Chondrocyte (in vitro differentiated cells): Measurements from ENCODE around the gene ULBP2. TPM values are rescaled to one million over a fixed set of nuclear protein-coding genes. Genes with fewer than 3 reads are reported as not detected.
"Not testable (repeated sequence)": the region's sequence is repeated elsewhere in the genome, so short reads cannot be mapped to it uniquely, and the experiment has no call there.

Experiments
- DNase-seq: peaks from one replicate; pipeline ENCODE4 v3.0.0; 2021; ENCODE audit warnings: mixed read lengths, low spot score
- H3K27ac Mint-ChIP-seq: one replicate; pipeline ENCODE4 v1.8.0; 2021; ENCODE audit warnings: mild to moderate bottlenecking, moderate library complexity, mixed read lengths; ENCODE audit not compliant: unreplicated experiment
- H3K27me3 Mint-ChIP-seq: 2 replicates; pipeline ENCODE4 v1.8.0; 2021; ENCODE audit warnings: low read depth, mixed read lengths
- H3K36me3 Mint-ChIP-seq: 2 replicates; pipeline ENCODE4 v1.8.0; 2021; ENCODE audit warnings: low read depth, mixed read lengths
- H3K4me1 Mint-ChIP-seq: 2 replicates; pipeline ENCODE4 v1.8.0; 2021; ENCODE audit warnings: low read depth, mild to moderate bottlenecking, mixed read lengths
- H3K4me3 Mint-ChIP-seq: one replicate; pipeline ENCODE4 v1.8.0; 2021; ENCODE audit warnings: mild to moderate bottlenecking, moderate library complexity, mixed read lengths; ENCODE audit not compliant: unreplicated experiment
- H3K9me3 Mint-ChIP-seq: 2 replicates; pipeline ENCODE4 v1.8.0; 2021; ENCODE audit warnings: low read depth, mixed read lengths
- CTCF ChIP-seq: fragments of 200-600 bp; sonication (generic); IDR thresholded peaks from 2 replicates; pipeline ENCODE4 v1.5.0; 2021; ENCODE audit warnings: antibody characterized with exemption, mild to moderate bottlenecking, moderate library complexity
- total RNA-seq: library from RNA; stranded (reverse); gene quantifications from 3 replicates; pipeline ENCODE4 v1.2.1, GENCODE V29; 2021

ULBP2 gene
- total RNA-seq, 1 donor from 2014 or later = 15.1 TPM

DNA sequence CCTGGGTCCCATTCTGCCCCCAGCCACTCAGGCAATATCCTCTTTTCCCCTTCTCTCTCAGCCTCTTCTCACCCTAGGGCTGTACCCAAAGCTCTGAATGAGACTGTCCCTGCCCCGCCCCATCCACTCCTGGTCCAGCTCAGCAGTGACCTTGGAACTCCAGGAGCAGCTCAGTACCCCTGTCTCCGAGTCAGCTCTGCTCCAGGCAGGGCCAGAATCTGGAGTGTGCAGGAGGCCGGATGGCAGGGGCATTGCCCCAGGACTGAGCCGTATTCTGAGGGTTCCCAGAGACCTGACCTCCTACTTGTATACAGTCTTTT lies 16.9 kb upstream of the ULBP2 start:
- H3K36me3 Mint-ChIP-seq = peaks cover 2% of the 10 kb centered on the region
- H3K9me3 Mint-ChIP-seq = no peaks in the 10 kb centered on the region
- peak overlapping the region; percentile 79 for H3K4me3 Mint-ChIP-seq
- H3K27me3 Mint-ChIP-seq = peaks cover 28% of the 10 kb centered on the region
- peaks cover 25% of the 10 kb centered on the region for H3K4me1 Mint-ChIP-seq
- H3K27ac Mint-ChIP-seq = no peak overlapping the region
- DNase-seq = no peak
- TF ChIP-seq CTCF = no peak

DNA sequence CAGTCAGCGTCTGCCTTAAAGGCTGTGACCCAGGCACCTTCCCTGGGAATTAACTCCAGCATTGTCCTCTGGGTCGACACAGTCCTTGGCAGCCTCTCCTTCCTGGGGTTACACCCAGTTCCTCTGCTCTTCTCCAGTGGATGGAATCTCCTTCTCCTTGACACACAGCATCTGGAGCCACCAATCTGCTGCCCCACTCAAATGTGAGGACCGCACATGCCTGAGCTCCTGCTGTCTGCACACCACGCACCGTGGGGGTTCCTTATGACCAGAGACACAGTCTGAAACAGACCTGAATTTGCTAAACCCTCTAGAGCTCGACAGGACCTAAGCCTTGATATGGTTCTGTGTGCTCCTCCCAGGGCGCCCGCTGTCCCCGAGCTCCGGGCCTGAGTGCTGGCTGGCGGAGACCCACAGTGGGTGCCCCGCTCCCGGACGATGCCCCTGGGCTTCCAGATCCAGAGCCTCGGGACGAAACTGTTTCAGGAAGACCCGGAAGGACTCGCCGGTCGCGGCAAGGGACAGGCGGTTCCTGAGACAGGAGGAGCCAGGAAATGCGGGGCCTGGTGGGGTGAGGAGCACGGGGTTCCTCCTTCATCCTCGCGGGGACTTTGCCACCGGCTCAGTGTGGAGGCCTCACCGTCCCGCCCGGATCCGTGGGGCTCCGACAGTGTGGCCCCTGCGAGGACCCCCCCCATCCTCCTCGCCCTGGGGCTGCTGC lies 16.4 kb upstream of the ULBP2 start:
- TF ChIP-seq CTCF = no peak
- peak overlapping the region; percentile 79 for H3K4me3 Mint-ChIP-seq
- H3K27me3 Mint-ChIP-seq = peaks cover 34% of the 10 kb centered on the region
- H3K4me1 Mint-ChIP-seq = peaks cover 25% of the 10 kb centered on the region
- DNase-seq = no peak
- no peak overlapping the region for H3K27ac Mint-ChIP-seq
- H3K36me3 Mint-ChIP-seq = no peaks in the 10 kb centered on the region
- H3K9me3 Mint-ChIP-seq = no peaks in the 10 kb centered on the region

DNA sequence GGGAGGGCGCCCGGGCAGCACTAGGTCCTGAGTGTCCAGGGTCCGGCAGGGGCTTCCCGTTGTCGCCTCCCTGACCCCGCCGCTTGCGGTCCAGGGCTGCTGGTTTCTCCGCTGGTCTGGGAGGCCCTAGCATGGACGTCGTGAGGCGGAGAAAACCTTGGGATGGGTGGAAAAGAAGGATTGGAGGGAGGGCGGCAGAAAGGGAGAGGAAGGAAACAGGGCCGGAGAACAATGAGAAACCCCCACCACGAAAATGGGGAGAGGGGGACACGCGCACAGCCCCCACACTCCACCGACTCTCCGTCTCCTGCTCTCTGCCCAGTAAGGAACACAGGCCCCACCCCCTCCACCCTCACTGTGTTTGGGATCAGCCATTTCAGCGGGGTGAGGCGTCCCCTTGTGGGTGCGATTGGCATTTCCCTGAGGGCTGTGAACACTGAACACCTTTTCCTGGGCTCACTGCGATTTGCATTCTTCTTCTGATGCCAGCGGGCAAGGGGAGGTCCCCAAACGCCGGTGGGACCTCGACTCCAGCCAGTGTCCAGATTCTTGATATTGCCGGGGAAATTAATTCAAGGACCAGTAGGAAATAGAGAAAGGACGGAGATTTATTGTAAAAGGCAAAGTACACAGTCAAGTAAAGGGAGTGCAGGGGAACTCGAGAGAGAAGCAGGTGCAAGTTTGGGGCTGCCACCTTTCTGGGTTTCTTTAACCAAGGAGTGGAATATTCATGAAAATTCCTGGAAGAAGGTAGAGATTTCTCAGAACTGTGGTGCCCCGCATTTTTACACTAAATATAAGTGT lies 15.6 kb upstream of the ULBP2 start:
- peaks cover 41% of the 10 kb centered on the region for H3K27me3 Mint-ChIP-seq
- no peak for DNase-seq
- no peaks in the 10 kb centered on the region for H3K9me3 Mint-ChIP-seq
- H3K36me3 Mint-ChIP-seq = peaks cover 2% of the 10 kb centered on the region
- H3K4me1 Mint-ChIP-seq = peaks cover 25% of the 10 kb centered on the region
- H3K4me3 Mint-ChIP-seq = peak overlapping the region; percentile 79
- peak; percentile 92 for TF ChIP-seq CTCF
- peak overlapping the region; percentile 55 for H3K27ac Mint-ChIP-seq

DNA sequence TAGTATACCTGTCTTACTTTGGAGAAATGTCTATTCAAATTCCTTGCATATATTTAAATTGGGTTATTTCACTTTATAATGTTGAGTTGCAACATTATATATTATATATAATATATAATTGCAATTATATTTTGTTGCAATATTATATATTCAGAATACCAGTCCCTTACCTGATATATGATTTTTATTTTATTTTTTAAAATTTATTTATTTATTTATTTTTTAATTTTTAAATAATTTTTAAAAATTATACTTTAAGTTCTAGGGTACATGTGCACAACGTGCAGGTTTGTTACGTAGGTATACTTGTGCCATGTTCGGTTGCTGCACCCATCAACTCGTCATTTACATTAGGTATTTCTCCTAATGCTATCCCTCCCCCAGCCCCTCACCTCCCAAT lies 14.8 kb upstream of the ULBP2 start:
- H3K4me3 Mint-ChIP-seq, H3K36me3 Mint-ChIP-seq, H3K27ac Mint-ChIP-seq, H3K9me3 Mint-ChIP-seq, DNase-seq: not testable (repeated sequence)
- peaks cover 47% of the 10 kb centered on the region for H3K27me3 Mint-ChIP-seq
- peaks cover 22% of the 10 kb centered on the region for H3K4me1 Mint-ChIP-seq

DNA sequence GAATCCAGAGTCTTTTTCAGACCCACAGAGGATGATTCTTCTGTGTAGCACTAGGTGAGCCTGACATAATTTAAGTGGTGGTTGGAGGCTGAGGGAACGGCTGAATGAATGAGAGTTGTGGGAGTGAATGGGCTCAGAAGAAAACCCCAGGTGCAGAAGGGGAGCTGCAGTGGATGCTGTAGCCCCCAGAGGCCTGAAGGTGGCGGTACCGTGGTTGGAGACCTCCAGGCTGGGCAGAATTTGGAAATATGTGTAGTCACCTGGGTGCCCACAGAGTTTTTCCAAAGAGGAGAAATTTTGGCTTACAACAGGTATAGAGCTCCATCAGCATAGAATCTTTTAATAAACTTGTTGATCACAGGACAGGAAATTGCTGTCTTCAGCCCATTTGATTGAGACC lies 12.4 kb upstream of the ULBP2 start:
- no peak for DNase-seq
- peak; percentile 71 for TF ChIP-seq CTCF
- Mint-ChIP-seq H3K4me3 (no peak overlapping the region), H3K9me3 (no peaks in the 10 kb centered on the region), H3K27me3 (peaks cover 62% of the 10 kb centered on the region), H3K4me1 (peaks cover 12% of the 10 kb centered on the region), H3K27ac (no peak overlapping the region), H3K36me3 (peaks cover 2% of the 10 kb centered on the region)
